Suppressor macrophage treated with lipopolysaccharide for 4 hours (primary cell): ENCODE results near the gene GEMIN4.

ENCODE experiments used
- DNase-seq: peaks from one replicate; pipeline ENCODE4 v3.0.0-alpha.2; 2020

Gene GEMIN4

DNA sequence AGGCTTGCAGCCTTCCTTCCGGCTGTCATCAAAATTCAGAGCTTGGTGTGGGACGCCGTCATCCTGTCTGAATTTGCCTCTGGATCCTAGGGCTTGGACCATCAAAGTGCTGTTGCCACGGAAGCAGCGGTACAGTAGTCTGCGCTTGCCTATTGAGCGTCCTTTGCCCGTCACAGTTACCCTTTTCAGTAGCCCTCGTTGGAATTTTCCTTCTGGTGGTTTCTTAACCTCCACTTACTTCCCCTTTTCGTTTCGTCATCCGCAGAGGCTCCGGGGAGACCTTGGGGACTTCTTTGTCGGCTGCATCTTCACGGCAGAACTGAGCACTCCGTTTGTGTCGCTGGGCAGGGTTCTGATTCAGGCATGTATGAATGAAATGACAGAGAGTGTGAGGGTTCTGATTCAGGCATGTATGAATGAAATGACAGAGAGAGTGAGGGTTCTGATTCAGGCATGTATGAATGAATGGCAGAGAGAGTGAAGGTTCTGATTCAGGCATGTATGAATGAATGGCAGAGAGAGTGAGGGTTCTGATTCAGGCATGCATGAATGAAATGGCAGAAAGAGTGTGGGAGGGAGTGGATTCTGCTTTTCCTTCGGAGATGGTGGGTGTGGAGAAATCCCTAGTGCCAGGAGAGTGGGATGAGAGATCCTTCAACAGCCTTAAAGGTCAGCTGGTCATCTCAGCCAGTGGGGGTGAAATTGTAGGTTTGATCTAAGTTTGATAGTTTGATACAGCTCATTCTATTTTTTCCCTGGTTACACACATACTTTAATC is 11.6 kb downstream of the GEMIN4 start:
- DNase-seq: peak; percentile 96

DNA sequence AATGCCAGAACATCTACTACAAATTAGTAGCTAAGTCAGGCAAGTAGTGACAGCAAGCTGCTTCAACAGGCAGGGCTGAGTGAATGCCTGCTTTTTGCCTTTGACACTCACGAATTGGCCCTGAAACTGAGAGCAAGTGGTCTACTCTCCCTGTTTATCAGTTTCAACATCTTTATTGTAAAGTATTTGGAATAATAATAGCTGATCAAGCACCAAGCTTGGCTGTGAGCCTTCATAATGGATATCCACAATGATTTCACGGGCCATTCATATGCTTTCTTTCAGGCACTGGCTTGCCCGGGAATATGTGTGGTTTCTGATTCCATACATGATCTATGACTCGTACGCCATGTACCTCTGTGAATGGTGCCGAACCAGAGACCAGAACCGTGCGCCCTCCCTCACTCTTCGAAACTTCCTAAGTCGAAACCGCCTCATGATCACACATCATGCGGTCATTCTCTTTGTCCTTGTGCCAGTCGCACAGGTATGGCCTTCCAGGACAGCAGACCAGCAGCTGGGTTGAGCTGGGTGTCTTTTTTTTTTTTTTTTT is 14.4 kb downstream of the GEMIN4 start:
- DNase-seq: no peak

DNA sequence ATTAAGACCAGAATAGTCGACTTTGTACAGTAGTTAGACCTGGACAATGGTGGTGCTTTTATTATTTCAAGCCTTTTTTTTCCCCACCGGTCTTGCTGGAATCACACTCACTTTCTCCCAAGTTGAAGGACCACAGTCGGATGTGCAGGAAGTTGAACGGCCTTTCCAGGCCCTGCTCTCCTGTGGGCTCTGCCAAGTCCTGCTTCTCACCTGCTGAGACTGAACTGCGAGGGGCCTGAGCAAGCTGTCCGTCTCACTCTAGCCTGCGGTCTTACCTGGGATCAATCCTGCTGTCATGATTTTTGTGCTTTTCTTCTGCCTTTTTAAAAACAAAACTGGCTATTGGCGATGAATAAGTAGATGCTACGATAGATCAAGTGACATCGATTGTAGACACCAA is 18.3 kb downstream of the GEMIN4 start:
- DNase-seq: no peak

DNA sequence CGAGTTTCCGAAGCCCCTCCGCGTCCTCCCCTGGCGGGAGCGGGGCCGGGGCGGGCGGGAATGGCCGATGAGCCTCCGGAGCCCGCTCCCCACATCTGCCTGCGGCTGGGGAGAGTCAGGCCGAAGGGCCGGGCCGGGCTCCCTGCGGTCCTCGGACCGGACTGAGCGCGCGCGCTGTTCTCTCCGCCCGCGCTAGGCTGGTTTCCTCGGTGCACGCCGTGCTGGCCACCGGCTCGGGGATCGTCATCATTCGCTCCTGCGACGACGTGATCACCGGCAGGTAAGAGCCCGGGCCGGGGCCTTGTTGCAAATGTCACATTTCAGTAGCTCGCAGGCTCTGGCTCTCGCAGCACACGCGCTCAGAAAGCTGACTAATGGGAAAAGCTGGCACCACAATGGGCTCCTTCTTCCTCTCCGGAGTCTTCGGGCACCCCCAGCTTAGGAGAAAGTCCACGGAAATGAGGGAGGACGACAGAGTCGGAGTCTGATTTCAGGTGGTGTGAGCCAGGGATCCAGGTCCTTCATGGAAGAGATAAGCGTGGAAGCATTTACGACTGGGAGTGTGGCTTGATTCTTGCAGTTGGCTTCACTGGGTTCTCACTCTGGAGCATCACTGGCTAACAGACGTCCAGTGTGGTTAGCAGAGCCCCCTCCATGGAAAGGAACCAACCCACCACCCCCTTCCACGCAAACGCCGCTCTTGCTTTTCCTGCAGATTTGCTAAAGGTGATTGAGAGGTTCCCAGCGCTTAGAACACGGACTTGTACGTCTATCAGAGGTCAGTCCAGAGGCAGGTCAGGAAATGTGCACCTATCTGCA is 19.0 kb downstream of the GEMIN4 start:
- peak; percentile 31 for DNase-seq

DNA sequence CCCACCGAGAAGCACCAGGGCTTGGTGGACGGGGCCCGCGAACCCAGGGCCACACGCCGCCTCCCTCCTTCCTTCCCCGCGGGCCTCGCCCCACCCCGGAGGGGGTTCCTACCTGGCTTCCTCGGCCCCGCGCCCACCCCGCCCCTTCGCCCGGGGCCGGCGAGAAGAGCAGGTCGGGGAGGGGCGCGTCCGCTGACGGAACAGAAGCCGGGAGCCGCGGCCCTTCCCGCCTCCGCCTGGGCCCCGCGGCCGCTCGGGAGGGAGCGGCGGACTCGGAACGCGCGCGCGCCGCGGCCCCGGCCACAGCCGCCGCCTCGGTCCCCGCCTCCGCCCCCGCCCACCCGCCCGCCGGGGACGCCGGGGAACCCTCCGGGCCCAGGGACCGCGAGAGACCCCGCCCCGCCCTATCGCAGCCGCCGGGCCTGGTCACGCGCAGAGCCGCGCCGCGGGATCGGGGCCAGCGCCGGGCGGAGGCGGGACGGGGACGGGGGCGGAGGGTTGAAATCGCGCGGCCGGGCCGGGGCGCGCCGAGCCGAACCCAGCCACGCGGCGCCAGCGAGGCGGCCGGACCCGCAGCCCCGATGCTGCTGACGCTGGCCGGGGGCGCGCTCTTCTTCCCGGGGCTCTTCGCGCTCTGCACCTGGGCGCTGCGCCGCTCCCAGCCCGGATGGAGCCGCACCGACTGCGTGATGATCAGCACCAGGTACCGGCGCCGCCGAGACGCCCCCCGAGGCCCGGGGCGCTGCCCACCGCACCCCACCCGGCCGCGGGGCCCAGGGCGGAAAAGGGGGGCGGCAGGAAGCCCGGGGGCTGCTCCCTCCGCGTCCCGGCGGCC is 19.8 kb downstream of the GEMIN4 start, which contains the start of gene TLCD3A:
TLCD3A (plus strand) TSS at position 530 of the 835 bp plus-strand sequence; CDS start at position 582, 52 bp downstream.
- DNase-seq: peak; percentile 43

DNA sequence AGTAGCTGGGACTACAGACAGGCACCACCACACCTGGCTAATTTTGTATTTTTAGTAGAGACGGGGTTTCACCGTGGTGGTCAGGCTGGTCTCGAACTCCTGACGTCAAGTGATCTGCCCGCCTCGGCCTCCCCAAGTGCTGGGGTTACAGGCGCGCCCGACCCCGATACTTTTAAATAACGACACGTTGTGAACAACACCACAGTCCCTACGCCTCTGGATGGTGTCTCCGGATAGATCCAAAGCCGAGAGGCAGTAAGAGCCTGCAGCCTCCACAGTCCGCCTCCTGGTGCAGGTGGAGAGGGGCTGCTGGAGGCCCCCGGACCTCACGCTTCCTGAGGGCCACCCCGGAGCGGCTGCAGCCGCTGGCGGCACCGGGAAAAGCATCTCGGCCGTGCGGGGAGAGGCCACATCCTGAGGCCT is 20.4 kb downstream of the GEMIN4 start:
- no peak for DNase-seq

DNA sequence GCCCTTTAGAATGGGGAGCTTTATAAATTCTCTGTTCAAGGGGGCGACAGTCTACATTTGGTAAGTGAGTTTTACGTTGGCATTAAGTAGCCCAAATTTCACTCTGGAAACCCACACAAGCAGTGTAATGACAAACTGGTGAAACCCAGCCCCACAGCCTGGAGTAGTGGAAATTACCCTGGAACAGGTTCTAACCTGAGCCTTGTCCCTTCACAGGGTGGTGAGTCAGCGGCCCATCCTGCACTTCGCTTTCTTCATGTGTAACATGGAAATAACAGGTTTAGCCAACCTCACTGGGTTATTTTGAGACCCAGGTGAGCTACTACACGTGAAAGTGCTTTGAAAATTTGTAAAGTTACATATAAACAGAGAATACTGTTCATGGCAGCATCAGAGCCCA is 23.2 kb downstream of the GEMIN4 start:
- DNase-seq: no peak

DNA sequence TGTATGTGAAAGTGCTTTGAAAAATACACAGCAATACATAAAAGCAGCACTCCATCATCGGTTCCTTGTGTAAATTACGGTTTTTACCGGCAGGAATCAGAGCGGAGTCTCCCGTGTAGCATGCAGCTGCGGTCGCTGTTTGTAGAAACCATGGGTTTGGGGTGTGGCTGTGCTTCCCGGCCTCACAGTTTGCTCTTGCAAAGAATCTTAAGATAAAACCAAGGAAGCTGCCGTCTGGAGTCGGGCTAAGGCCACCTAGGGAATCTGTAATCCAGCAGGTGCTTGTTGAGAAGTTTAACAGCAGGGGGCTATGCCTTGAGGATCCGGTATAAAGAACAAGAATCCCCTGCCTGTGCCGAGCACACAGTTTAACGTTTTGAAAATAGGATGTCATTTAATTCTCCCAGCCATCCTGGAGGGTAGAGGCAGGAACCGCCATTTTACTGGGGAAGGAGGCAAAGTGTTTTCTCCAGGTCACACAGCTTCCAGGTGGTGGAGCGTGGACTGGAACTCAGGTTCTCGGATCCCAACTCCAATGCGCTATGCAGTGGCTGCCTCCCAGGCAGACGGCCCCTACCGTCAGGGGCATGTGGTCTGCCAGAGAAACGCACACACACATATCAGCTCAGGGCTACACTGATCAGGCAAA is 25.7 kb downstream of the GEMIN4 start:
- no peak for DNase-seq

DNA sequence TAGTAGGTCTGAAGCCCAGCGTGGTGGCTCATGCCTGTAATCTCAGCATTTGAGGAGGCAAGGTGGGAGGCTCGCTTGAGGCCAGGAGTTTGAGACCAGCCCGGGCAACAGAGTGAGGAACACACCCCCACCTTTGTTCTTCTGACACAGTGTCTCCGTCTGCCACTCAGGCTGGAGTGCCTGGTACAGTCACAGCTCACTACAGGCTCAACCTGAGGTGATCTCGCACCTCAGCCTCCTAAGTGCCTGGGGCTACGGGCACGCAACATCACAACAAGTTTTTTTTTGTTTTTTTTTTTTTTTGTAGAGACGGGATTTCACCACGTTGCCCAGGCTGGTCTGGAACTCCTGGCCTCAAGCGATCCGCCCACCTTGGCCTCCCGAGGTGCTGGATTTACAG is 26.3 kb downstream of the GEMIN4 start:
- no peak for DNase-seq

DNA sequence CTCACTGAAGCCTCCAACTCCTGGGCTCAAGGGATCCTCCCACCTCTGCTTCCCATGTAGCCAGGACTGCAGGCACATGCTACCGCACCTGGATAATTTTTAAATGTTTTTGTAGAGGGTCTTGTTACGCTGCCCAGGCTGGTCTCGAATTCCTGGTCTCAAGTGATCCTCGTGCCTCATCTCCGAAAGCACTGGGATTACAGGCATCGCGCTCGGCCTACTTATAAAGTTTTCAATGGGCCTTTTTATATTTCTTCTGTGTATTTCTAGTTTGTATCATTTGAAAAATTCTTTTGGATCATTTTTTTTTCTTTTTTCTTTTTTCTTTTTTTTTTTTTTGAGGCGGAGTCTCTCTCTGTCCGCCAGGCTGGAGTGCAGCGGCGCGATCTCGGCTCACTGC is 27.0 kb downstream of the GEMIN4 start:
- DNase-seq: no peak

DNA sequence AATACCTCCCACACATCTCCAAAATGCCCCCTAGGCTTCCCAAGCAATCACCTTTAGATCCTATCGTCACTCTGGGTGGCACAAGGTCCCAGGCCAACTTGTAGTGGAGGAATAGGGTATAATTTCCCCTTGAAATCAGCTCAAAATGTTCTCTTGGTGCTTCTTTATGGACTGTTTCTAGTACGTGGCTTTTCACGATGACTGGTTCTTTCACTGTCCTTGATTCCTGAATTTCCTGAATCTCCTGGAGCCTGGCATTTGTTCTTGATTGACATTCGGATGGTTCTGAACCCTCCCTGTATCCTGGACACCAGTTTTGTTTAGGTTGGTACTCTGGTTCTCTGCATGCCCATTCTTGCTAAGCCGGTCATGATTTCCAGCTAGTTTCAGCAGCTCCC is 30.5 kb downstream of the GEMIN4 start:
- no peak for DNase-seq

DNA sequence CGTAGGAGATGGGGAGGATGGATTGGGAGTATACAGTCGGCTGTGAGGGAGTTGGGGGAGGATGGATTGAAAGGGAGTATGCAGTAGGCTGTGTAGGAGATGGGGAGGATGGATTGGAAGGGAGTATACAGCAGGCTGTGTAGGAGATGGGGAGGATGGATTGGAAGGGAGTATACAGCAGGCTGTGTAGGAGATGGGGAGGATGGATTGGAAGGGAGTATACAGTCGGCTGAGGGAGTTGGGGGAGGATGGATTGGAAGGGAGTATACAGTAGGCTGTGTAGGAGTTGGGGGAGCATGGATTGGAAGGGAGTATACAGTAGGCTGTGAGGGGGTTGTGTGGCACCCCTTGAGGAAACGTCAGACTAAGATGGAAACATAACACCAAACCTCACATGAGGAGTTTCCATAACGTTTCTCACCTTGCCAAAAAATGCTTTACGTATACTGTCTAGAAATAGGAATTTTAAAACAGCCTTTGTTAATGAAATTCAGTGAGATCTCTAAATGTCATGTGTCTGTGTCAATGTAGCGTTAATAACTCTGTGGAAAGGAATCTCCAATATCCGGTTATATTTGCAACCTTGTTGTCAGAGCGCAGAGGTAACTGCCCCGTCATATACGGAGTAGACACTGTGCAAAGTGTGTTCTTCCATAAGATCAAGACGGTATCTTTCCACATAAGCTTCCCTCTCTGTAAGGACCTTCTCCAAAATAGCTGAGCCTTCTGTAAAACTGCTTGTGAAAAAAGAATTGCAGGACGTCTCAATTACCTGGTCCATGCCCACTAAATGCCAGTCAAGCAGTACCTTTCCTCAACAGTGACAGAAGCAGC is 31.1 kb downstream of the GEMIN4 start:
- DNase-seq: no peak

DNA sequence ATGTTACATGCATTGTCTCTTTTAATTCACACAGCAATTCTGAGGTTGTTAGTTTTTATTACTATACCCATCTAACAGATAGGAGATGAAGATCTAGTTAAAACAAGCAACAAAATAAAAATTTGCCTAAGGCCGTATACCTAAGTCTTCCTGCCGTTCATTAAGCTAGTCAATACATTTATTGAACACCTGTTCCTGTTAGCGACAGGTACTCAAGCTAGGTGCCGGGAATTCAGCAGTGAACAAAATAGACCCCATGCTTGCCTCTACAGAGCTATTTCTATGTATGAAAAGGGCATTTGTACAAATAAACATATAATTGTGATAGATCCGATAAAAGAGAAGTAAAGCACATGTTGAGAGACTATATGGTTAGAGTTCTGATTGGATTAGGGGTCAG is 34.0 kb downstream of the GEMIN4 start:
- no peak for DNase-seq

DNA sequence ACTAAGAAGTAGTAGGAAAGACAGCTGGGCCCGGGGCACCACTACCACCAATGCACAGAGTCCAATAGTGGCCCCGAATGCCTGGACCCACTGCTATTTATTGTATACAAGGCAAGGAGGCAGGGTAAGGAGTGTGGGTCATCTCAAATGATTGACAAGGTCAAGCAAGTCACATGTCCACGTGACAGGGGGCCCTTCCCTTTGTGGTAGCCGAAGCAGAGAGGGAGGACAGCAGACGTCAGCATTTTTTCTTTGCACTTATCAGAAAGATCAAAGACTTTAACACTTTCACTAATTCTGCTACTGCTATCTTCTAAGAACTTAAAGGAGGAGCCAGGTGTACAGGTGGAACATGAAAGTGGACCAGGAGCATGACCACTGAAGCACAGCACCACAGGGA is 43.9 kb downstream of the GEMIN4 start:
- no peak for DNase-seq

DNA sequence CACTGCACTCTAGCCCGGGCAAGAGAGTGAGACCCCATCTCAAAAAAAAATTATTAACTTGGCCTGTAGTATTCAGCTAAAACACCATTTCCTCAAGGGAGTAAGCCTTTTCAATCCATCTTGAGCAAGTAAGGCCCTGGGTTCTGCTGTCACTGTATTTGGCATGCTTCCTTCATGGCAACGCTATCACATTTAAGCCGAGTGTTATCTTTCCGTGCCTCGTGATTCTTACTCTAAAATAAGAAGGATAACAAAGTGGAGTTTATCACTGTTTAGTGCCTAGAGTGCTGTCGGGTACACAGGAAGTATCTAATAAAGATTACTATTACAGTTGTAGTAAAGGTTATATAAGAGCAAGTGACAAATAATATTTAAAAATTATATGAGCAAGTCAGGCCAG is 46.2 kb downstream of the GEMIN4 start:
- DNase-seq: no peak

DNA sequence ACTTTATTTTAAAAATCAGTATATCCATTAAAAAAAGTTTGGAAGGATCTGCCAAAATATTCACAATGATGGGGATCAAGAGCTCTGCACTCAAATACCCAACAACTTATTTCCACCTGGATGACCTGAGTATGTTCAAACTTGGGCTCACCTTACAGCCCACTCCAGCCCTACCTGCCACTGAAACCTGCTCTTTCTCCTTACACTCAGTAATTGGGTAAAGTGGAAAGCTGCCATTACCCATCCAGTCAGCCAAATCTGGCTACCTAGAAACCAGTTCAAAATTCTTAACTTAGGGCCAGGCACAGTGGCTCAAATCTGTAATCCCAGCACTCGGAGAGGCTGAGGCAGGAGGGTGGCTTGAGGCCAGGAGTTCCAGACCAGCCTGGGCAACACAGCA is 47.1 kb downstream of the GEMIN4 start:
- DNase-seq: no peak

DNA sequence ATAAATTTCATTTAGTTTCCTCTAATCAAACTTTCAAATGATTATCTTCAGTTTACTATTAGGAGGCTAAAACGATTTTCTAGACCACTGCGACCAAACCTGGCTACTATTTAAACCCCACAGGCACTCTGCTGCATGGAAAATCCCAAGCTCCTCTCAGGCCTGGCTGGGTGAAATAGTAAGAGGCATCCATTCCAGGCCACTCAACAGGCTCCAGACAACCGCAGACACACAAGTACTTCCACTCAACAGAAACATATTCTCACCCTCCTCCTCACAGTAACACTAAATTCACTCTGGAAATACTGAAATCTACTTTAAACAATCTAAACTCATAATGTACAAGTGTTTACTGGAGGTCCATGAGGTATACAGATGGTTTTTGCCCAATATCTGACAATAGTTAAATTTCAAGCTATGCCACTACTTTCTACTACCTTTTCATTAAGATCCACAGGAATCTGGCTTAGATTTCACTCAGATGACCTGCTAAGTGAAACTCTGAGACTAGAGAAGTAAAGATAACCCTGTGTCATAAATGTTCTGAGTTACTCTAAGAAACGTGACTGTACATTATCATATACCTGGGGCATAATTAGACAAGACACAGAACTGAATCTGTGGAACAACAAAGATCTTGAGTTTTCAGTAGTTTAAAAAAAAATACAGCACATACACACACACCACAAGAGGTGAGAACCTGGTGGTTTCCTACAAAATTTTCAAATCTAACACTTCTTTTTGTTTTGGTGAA is 47.8 kb downstream of the GEMIN4 start:
- no peak for DNase-seq

DNA sequence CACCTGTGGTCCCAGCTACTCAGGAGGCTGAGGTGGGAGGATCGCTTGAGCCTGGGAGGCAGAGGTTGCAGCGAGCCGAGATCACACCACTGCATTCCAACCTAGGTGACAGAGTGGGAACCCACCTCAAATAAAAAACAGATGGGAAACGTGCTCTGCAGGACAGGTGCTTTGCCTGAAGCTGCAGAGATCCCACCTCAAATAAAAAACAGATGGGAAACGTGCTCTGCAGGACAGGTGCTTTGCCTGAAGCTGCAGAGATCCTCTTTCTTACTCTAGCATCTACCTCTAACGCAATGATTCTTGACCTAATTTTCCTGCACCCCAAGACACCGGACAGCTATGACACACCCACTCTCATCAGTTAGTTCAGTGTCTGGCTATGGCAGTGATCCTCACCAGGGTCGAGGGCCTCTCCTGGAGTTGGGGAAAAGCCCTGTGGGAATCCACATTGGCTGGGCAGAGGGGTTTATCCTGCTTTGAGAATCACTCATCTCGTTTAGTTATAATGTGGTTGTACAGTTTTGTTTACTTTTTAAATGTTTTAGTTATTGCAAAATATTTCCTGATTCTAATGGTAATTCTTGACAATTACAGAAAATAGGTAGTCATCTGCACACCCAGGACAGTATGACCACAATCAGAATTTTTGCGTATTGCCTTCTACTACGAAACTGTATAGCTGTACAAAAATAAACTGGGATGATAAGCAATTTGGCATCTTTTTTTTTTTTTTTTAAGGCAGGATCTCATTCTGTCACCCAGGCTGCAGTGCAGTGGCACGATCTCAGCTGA is 48.8 kb downstream of the GEMIN4 start:
- DNase-seq: no peak

DNA sequence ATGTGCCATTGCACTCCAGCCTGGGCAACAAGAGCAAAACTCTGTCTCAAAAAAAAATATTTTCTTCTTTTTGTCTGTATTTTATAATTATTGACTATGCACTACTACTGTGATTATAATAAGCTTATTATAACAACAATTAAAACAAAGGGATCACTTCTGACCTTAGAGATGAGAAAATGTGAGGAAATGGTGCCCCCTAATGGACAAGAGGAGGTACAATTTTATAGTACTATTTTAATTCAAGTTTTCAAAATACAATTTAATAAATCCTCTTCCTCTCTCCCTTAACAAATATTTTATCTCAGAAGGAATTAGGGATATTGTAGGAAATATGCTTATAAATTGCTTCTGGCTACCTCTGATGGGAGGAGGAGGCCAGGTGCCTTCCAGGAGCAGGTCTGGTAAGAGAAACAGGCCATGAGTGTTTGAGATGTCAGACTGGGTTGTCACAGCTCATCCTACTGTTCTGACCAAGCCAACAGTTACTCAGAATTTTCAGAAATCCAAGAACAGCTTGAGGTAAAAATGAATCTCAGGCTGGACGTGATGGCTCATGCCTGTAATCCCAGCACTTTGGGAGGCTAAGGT is 51.5 kb downstream of the GEMIN4 start:
- DNase-seq: peak; percentile 44
